PFSK-1 (cell line): ENCODE data around the gene RHOXF1. TPM values are rescaled to one million over a fixed set of nuclear protein-coding genes. Genes with fewer than 3 reads are reported as not detected.
"Not testable (repeated sequence)": the region's sequence is repeated elsewhere in the genome, so short reads cannot be mapped to it uniquely, and the experiment has no call there.

Source experiments
- FOXP2 ChIP-seq: optimal IDR thresholded peaks from 2 replicates; pipeline ENCODE3; 2011; ENCODE audit warnings: borderline replicate concordance, control low read depth, inconsistent platforms; ENCODE audit not compliant: insufficient read depth; ENCODE audit errors: extremely low read length, extremely low read depth
- POLR2AphosphoS5 ChIP-seq: IDR thresholded peaks from 2 replicates; pipeline ENCODE4 v1.6.1; 2012; ENCODE audit warnings: low read depth, mild to moderate bottlenecking, control low read depth, low read length, moderate library complexity
- REST ChIP-seq, 2 experiments: IDR thresholded peaks; 2 replicates each; pipeline versions ENCODE4 v1.6.1 to v1.8.0; 2011 to 2012; ENCODE audit warnings: low read depth in 2 of 2, low read length in 2 of 2, control low read depth in 1 of 2, inconsistent platforms in 1 of 2, mild to moderate bottlenecking in 1 of 2, moderate library complexity in 1 of 2; ENCODE audit not compliant: insufficient read depth in 1 of 2
- SIN3A ChIP-seq: IDR thresholded peaks from 2 replicates; pipeline ENCODE4 v1.6.1; 2012; ENCODE audit warnings: mild to moderate bottlenecking, low read length, moderate library complexity, borderline replicate concordance; ENCODE audit not compliant: insufficient read depth
- TAF1 ChIP-seq: IDR thresholded peaks from 2 replicates; pipeline ENCODE4 v1.6.1; 2012; ENCODE audit warnings: low read length, control low read depth, borderline replicate concordance; ENCODE audit not compliant: insufficient read depth
- polyA plus RNA-seq: library from polyadenylated mRNA; unstranded; fragments of >200 nt; gene quantifications from one replicate; pipeline ENCODE4 v1.2.1, GENCODE V29; 2012; ENCODE audit warnings: low read depth, missing spikeins; ENCODE audit not compliant: insufficient read length

The RHOXF1 gene
- polyA plus RNA-seq, result not detected

DNA sequence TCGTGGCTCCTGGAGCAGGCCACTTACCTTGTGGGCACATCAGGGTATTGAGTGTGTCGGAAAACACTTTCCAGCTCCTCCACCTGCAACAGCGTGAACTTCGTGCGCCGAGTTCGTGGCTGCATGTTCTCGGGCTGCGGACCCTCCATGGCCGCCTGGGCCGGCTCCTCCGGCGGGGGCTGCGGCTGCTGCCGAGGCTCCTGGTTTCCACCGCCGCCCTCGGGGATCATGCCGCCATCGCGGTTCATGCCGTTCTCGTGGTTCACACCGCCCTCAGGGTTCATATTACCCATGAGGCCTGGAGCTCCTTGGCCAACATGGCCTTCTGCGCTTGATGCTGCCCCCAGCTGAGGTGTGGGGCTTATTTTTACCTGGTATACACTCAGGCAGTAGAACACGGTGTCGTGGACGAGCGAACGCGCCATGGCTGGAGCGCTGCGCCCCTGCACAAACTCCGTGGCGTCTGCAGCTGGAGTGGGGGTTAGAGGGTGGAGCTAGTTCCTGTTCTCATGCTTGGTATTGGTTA is at the start of gene RHOXF1:
RHOXF1 (minus strand) TSS at position 476 of the 526 bp plus-strand sequence; CDS start at position 425, 51 bp downstream.
- TF ChIP-seq REST (IDR thresholded peaks at IDR 0.05; ENCODE audit: insufficient read depth in 1 of 2, low read depth in 2 of 2, low read length in 2 of 2) (no peak), FOXP2 (no peak), SIN3A (no peak), POLR2AphosphoS5 (no peak), TAF1 (no peak)

DNA sequence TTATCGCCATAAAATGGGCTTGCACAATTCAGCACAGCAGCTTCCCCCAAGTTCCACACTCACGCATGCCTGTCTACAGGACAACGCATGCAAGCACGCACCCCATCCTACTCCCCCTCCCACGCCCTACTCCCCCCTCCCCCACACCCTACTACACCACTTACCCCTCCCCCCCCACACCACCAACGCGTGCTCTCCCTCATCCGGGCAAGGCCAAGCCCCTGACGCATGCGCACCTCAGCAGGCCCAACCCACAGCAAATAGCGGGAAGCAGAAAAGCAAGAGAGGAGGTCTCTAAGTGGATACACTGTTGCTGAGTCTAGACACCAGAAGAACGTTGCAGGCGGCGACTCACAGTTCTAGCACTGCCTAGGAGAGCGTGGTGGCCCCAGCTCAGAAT is 42.6 kb upstream of the RHOXF1 start, which contains the start of gene RHOXF2:
RHOXF2 (plus strand) TSS at position 301 of the 400 bp plus-strand sequence. CDS start 138 bp downstream, outside the sequence.
- not testable (repeated sequence) for TF ChIP-seq FOXP2, SIN3A, TAF1

GRCh38 chrX:120147537-120147936 is 31.8 kb upstream of the RHOXF1 start:
- TF ChIP-seq FOXP2 (no peak), REST (IDR thresholded peaks at IDR 0.05; ENCODE audit: insufficient read depth in 1 of 2, low read depth in 2 of 2, low read length in 2 of 2) (no peak), TAF1 (no peak)

- TF ChIP-seq REST (IDR thresholded peaks at IDR 0.05; ENCODE audit: insufficient read depth in 1 of 2, low read depth in 2 of 2, low read length in 2 of 2), result no peak
- TF ChIP-seq SIN3A, result no peak
- no peak for TF ChIP-seq POLR2AphosphoS5
- TF ChIP-seq TAF1, result no peak
- TF ChIP-seq FOXP2, result no peak
Measured at GRCh38 chrX:120145295-120145925, 29.7 kb upstream of the RHOXF1 start.

DNA sequence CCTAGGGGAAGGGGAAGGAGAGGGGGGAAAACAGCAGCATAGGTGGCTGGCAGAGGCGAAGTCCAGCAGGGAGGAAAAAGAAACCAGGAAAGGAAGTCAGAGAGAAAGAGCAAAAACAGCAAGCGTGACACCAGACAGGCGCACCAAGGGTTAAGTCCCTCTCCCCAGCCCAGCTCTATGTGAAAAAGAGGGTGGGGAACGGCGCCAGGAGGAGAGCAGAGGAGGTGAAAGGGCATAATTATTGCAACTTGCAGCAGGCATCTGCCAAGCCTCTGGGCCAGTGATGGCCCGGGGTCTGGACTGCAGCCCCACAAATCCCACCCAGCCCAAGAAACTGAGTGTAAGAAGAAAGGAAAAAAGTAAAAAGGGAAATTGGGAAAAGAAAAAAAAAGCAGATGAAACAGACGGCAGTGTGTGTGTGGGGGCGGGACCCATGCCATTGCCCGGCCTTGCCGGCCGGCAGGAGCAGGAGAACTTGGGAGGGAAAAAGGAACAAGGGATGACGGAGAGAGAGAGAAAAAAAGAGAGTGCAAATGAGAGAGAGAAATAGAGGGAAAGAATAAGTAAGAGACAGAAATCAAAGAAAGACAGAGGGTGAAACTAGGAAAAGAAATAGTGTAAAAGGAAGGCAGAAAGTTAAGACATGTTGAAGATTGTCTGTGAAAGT is 28.6 kb upstream of the RHOXF1 start:
- no peak for TF ChIP-seq TAF1
- no peak for TF ChIP-seq FOXP2
- no peak for TF ChIP-seq REST (IDR thresholded peaks at IDR 0.05; ENCODE audit: insufficient read depth in 1 of 2, low read depth in 2 of 2, low read length in 2 of 2)
- no peak for TF ChIP-seq POLR2AphosphoS5
- TF ChIP-seq SIN3A, result no peak
